ENCODE results near the gene TLE3.

DNA sequence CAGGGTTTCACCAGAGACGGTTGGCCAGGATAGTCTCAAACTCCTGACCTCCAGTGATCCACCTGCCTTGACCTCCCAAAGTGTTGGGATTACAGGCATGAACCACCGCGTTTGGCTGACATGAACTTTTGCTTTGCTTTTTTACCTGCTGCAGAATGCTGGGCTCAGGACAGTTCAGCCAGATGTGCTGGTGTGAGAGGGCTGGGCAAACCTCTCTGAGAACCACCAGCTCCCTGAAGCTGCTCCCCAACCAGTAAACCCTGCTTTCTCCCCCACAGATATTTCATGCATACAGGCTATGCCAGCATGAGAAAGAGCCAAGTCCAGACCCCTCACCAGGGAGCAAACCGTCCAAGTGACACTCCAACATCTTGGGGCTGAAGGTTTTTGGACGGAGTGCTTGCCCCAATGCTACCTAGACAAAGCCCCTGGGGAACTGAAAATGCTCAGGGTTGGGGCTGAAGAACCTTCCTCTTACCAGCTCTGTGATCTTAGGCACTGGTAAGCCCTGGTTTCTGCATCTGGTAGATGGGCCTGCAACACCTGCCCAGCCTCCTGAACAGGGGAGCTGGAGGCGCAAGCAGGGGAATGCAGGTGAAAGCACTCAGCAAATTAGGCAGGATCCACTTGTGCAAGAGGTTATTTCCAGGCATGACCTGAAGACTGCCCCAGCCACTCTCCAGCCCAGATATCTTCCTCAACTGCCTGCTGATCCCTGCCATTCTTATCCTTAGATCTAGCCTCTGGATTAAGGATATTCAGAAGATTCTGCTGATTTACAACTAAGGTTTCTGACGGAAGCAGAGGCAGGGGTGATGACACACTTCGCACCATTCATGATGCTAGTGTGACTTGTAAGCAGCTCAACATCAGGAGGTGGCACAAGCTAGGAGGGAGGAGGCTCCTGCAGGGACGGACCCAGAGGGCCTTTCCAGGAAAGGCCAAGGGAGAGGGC is 78.8 kb downstream of the TLE3 start:
- TF ChIP-seq, protein P1, sequence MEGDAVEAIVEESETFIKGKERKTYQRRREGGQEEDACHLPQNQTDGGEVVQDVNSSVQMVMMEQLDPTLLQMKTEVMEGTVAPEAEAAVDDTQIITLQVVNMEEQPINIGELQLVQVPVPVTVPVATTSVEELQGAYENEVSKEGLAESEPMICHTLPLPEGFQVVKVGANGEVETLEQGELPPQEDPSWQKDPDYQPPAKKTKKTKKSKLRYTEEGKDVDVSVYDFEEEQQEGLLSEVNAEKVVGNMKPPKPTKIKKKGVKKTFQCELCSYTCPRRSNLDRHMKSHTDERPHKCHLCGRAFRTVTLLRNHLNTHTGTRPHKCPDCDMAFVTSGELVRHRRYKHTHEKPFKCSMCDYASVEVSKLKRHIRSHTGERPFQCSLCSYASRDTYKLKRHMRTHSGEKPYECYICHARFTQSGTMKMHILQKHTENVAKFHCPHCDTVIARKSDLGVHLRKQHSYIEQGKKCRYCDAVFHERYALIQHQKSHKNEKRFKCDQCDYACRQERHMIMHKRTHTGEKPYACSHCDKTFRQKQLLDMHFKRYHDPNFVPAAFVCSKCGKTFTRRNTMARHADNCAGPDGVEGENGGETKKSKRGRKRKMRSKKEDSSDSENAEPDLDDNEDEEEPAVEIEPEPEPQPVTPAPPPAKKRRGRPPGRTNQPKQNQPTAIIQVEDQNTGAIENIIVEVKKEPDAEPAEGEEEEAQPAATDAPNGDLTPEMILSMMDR (IDR thresholded peaks at IDR 0.05; ENCODE audit: poor library complexity) = no peak
- TF ChIP-seq EZH2phosphoT487 (IDR thresholded peaks at IDR 0.05; ENCODE audit: low read depth, severe bottlenecking, unreplicated experiment) = no peak

Measured in hepatocyte (in vitro differentiated cells).